Mucosa of descending colon (tissue), 3 donors: ENCODE data around the gene DLGAP1. TPM values are rescaled to one million over a fixed set of nuclear protein-coding genes. Genes with fewer than 3 reads are reported as not detected.
A peak's percentile ranks its signal among the peaks of the same experiment; 100 is the strongest.

Experiments used
- ATAC-seq: fragments of 200-7000 bp; cut with Tn5 transposase; one replicate; pipeline ENCODE4 v1.9.1; 2020; ENCODE audit warnings: mild to moderate bottlenecking, moderate library complexity
- DNase-seq, 3 donors: peaks; one replicate each; pipeline ENCODE4 v3.0.0-alpha.2; 2020
- H3K36me3 ChIP-seq: fragments of 200-600 bp; one replicate; pipeline ENCODE4 v1.8.0; 2021; ENCODE audit warnings: low read depth, mild to moderate bottlenecking
- H3K4me1 ChIP-seq: fragments of 200-600 bp; one replicate; pipeline ENCODE4 v1.8.0; 2021; ENCODE audit warnings: low read depth, mild to moderate bottlenecking
- H3K4me3 ChIP-seq: fragments of 200-600 bp; one replicate; pipeline ENCODE4 v1.8.0; 2021; ENCODE audit warnings: mild to moderate bottlenecking
- H3K9me3 ChIP-seq: fragments of 200-600 bp; one replicate; pipeline ENCODE4 v1.8.0; 2021; ENCODE audit warnings: mild to moderate bottlenecking
- CTCF ChIP-seq: fragments of 200-600 bp; IDR thresholded peaks from one replicate; pipeline ENCODE4 v1.8.0; 2022; ENCODE audit warnings: antibody characterized with exemption, mild to moderate bottlenecking
- intact Hi-C, 2 donors: fragments of 100-400 bp; cut with DNase I in 1 of 2; cut with micrococcal nuclease in 1 of 2; formaldehyde crosslinking; loops; one replicate each; pipeline versions ENCODE4 v1.11.0 to v1.11.1; 2022; cut with DNase I, micrococcal nuclease
- total RNA-seq, 3 donors: library from RNA; stranded (reverse); fragmentation: NEBNext Ultra II Directional in 2 of 3; extraction: Animal tissue kit (Norgen Biotek cat#: 25700) in 2 of 3; gene quantifications; one replicate each; pipeline versions ENCODE4 v1.2.1 to v1.2.4, GENCODE V29; 2021 to 2023
- donor health status: DM: no; HTN: no; CAD: no; lungs with moderate emphysema.
- donor health status: DM: no; HTN: no; CAD: no.
- donor health status: DM: no; HTN: yes; CAD: no.

Gene DLGAP1
- total RNA-seq, 3 donors from 2014 or later = 0.46 to 6.8 (median 4.1) TPM

- ATAC-seq (peak; percentile 76), DNase-seq (no peak)
- Histone ChIP-seq H3K9me3 (no peaks in the 10 kb centered on the region), H3K4me1 (no peaks in the 10 kb centered on the region), H3K4me3 (no peak overlapping the region), H3K36me3 (no peaks in the 10 kb centered on the region)
- TF ChIP-seq CTCF = no peak
- intact Hi-C loops = no loop called here
Measured at GRCh38 chr18:3471141-3471648, 983.9 kb downstream of the DLGAP1 start.

- no peaks in the 10 kb centered on the region for H3K9me3 ChIP-seq
- no peaks in the 10 kb centered on the region for H3K4me1 ChIP-seq
- peak; percentile 32 for ATAC-seq
- TF ChIP-seq CTCF = no peak
- no peak overlapping the region for H3K4me3 ChIP-seq
- no peak for DNase-seq
- no peaks in the 10 kb centered on the region for H3K36me3 ChIP-seq
- intact Hi-C loops = no loop called here
Measured at GRCh38 chr18:3468833-3469232, 986.3 kb downstream of the DLGAP1 start.

- ATAC-seq (no peak), DNase-seq (no peak)
- intact Hi-C loops = no loop called here
- H3K4me3 ChIP-seq = no peak overlapping the region
- no peaks in the 10 kb centered on the region for H3K9me3 ChIP-seq
- H3K4me1 ChIP-seq = no peaks in the 10 kb centered on the region
- H3K36me3 ChIP-seq = no peaks in the 10 kb centered on the region
- no peak for TF ChIP-seq CTCF
Measured at GRCh38 chr18:3468066-3468705, 986.9 kb downstream of the DLGAP1 start.

GRCh38 chr18:3466872-3467271, 988.2 kb downstream of the DLGAP1 start:
- H3K4me3 ChIP-seq = no peak overlapping the region
- no peak for TF ChIP-seq CTCF
- peak; percentile 67 for ATAC-seq
- H3K9me3 ChIP-seq = no peaks in the 10 kb centered on the region
- no peaks in the 10 kb centered on the region for H3K4me1 ChIP-seq
- intact Hi-C loops = no loop called here
- H3K36me3 ChIP-seq = no peaks in the 10 kb centered on the region
- no peak for DNase-seq

GRCh38 chr18:3466045-3466444, 989.1 kb downstream of the DLGAP1 start:
- H3K36me3 ChIP-seq = no peaks in the 10 kb centered on the region
- H3K4me3 ChIP-seq = no peak overlapping the region
- intact Hi-C loops = no loop called here
- H3K9me3 ChIP-seq = no peaks in the 10 kb centered on the region
- no peak for ATAC-seq
- no peak for TF ChIP-seq CTCF
- DNase-seq = no peak
- no peaks in the 10 kb centered on the region for H3K4me1 ChIP-seq
